Stimulated activated naive CD8-positive, alpha-beta T cell treated with anti-CD3 and anti-CD28 coated beads, Interleukin-15, Interleukin-2, amounts not matched to agents 100 ng/mL and 50 ng/mL, for 24 hours (primary cell): ENCODE data around the gene BOC.

Experiments
- H3K27ac Mint-ChIP-seq: one replicate; pipeline ENCODE4 v1.8.0; 2021; ENCODE audit warnings: mild to moderate bottlenecking, mixed read lengths
- H3K27me3 Mint-ChIP-seq: one replicate; pipeline ENCODE4 v1.8.0; 2021; ENCODE audit warnings: mixed read lengths
- H3K36me3 Mint-ChIP-seq: one replicate; pipeline ENCODE4 v1.8.0; 2021; ENCODE audit warnings: low read depth, mixed read lengths
- H3K4me1 Mint-ChIP-seq: one replicate; pipeline ENCODE4 v1.8.0; 2021; ENCODE audit warnings: low read depth, mixed read lengths
- H3K4me3 Mint-ChIP-seq: one replicate; pipeline ENCODE4 v1.8.0; 2021; ENCODE audit warnings: mild to moderate bottlenecking, mixed read lengths
- H3K9me3 Mint-ChIP-seq: one replicate; pipeline ENCODE4 v1.8.0; 2021; ENCODE audit warnings: mixed read lengths

The BOC gene

GRCh38 chr3:113212150-113212843 is 940 bp downstream of the BOC start:
- H3K4me1 Mint-ChIP-seq, result peaks cover 19% of the 10 kb centered on the region
- H3K27me3 Mint-ChIP-seq, result peaks cover 83% of the 10 kb centered on the region
- no peak overlapping the region for H3K27ac Mint-ChIP-seq

GRCh38 chr3:113212844-113213375 is 1.6 kb downstream of the BOC start:
- H3K27me3 Mint-ChIP-seq, result peaks cover 77% of the 10 kb centered on the region
- H3K9me3 Mint-ChIP-seq, result no peaks in the 10 kb centered on the region

More at GRCh38 chr3:113212150-113212843, 940 bp downstream of the BOC start:
- Mint-ChIP-seq H3K4me3 (peak overlapping the region; percentile 65), H3K9me3 (no peaks in the 10 kb centered on the region), H3K36me3 (no peaks in the 10 kb centered on the region)

GRCh38 chr3:113213896-113214587 is 2.7 kb downstream of the BOC start:
- no peaks in the 10 kb centered on the region for H3K36me3 Mint-ChIP-seq
- peaks cover 73% of the 10 kb centered on the region for H3K27me3 Mint-ChIP-seq
- H3K9me3 Mint-ChIP-seq, result no peaks in the 10 kb centered on the region
- peaks cover 19% of the 10 kb centered on the region for H3K4me1 Mint-ChIP-seq
- no peak overlapping the region for H3K4me3 Mint-ChIP-seq
- H3K27ac Mint-ChIP-seq, result no peak overlapping the region

More at GRCh38 chr3:113212844-113213375, 1.6 kb downstream of the BOC start:
- peak overlapping the region; percentile 65 for H3K4me3 Mint-ChIP-seq
- no peak overlapping the region for H3K27ac Mint-ChIP-seq
- peaks cover 19% of the 10 kb centered on the region for H3K4me1 Mint-ChIP-seq
- H3K36me3 Mint-ChIP-seq, result no peaks in the 10 kb centered on the region

GRCh38 chr3:113214917-113215595 is 3.7 kb downstream of the BOC start:
- peaks cover 63% of the 10 kb centered on the region for H3K27me3 Mint-ChIP-seq

GRCh38 chr3:113216393-113216792 is 5.0 kb downstream of the BOC start:
- H3K27ac Mint-ChIP-seq, result no peak overlapping the region
- no peaks in the 10 kb centered on the region for H3K36me3 Mint-ChIP-seq
- H3K4me1 Mint-ChIP-seq, result peaks cover 13% of the 10 kb centered on the region
- H3K4me3 Mint-ChIP-seq, result no peak overlapping the region
- no peaks in the 10 kb centered on the region for H3K9me3 Mint-ChIP-seq
- H3K27me3 Mint-ChIP-seq, result peaks cover 57% of the 10 kb centered on the region

More at GRCh38 chr3:113214917-113215595, 3.7 kb downstream of the BOC start:
- H3K36me3 Mint-ChIP-seq, result no peaks in the 10 kb centered on the region
- H3K4me3 Mint-ChIP-seq, result no peak overlapping the region
- peaks cover 19% of the 10 kb centered on the region for H3K4me1 Mint-ChIP-seq
- no peak overlapping the region for H3K27ac Mint-ChIP-seq
- H3K9me3 Mint-ChIP-seq, result no peaks in the 10 kb centered on the region

- peaks cover 47% of the 10 kb centered on the region for H3K27me3 Mint-ChIP-seq
- no peak overlapping the region for H3K4me3 Mint-ChIP-seq
- no peak overlapping the region for H3K27ac Mint-ChIP-seq
- no peaks in the 10 kb centered on the region for H3K36me3 Mint-ChIP-seq
- no peaks in the 10 kb centered on the region for H3K9me3 Mint-ChIP-seq
- peaks cover 3% of the 10 kb centered on the region for H3K4me1 Mint-ChIP-seq
Observed at GRCh38 chr3:113218011-113218680, 6.8 kb downstream of the BOC start.

- Mint-ChIP-seq H3K27ac (no peak overlapping the region), H3K4me1 (peaks cover 5% of the 10 kb centered on the region), H3K36me3 (no peaks in the 10 kb centered on the region), H3K9me3 (no peaks in the 10 kb centered on the region), H3K4me3 (no peak overlapping the region), H3K27me3 (peaks cover 41% of the 10 kb centered on the region)
Observed at GRCh38 chr3:113218681-113219045, 7.3 kb downstream of the BOC start.

DNA sequence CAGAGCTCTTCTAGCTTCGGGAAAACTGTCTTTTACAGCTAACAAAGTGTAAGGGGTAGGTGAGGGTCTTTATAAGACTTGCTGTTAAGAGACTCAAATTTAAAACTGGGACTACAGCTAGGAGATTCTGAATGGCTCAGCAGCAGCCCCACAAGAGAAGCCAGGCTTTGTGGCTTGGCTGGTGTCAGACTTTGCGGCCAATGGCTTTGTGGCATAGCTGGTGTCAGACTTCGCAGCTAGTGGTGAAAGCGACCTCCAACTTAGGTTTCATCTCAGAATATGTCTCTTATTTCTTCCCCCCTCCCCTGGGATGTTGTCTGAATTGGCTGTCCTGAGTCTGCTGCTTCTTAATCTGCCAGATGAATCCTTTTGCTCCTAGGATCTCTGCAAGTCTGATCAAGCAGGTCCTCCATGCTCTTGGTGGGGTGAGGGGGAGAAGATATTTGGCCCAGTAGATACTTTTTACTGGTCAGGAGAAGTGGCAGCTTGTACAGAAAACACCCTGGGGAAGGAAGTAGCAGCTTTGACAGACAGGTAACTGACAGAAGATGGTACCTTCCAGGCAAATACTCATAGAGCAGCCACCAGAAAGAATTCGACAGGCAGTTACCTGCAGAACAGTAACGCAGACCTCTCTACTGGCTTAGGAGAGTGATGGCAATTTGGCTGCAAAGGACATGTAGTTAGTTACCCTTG is 8.4 kb downstream of the BOC start:
- Mint-ChIP-seq H3K4me3 (no peak overlapping the region), H3K36me3 (no peaks in the 10 kb centered on the region), H3K27me3 (peaks cover 31% of the 10 kb centered on the region), H3K9me3 (no peaks in the 10 kb centered on the region), H3K27ac (no peak overlapping the region), H3K4me1 (peaks cover 12% of the 10 kb centered on the region)

DNA sequence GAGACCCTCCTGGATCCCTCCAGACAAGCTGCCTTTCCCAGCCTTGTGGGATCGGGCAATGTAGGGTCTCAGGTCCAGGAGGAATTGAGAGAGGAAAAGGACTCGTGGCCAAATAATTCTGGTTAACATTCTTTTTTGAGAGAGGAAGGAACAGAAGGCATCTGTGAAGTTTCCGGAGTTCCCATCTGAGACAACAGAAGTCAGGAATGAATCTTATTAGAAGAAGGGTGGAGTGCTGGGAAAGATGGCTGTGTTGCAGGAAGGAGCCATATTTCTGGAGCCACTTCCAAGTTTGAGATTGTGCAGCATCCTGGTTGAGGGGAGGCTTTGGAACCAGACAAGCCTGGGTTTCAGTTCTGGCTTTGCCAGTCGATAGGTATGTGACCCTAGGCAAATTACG is 9.4 kb downstream of the BOC start:
- H3K9me3 Mint-ChIP-seq, result no peaks in the 10 kb centered on the region
- H3K27ac Mint-ChIP-seq, result no peak overlapping the region
- peaks cover 12% of the 10 kb centered on the region for H3K4me1 Mint-ChIP-seq
- H3K4me3 Mint-ChIP-seq, result no peak overlapping the region
- H3K36me3 Mint-ChIP-seq, result no peaks in the 10 kb centered on the region
- peaks cover 26% of the 10 kb centered on the region for H3K27me3 Mint-ChIP-seq

DNA sequence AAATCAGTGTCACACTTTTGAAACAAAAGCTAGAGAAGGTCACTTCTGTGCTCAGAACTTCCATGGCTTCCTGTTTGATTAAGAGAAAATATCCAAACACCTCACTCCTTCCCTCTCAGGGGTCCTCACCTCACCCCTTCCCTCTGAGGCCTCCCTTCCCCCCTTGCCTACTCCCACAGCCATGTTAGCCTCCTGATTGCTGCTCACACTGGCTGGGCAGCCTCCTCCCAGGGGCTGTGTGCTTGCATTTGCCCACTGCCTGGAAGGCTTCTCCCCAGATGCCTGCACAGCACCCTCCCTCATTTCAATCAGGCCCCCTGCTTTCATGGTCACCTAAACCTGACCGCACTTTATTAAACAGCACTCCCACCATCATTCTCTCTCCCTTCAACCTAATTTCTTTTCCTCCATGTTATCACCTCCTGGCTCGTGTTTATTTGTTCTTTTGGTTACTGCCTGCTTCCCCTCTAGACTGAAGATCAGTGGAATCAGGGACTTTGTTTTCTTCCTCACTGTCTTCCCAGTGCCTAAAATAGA is 10.4 kb downstream of the BOC start:
- Mint-ChIP-seq H3K27ac (no peak overlapping the region), H3K36me3 (no peaks in the 10 kb centered on the region), H3K9me3 (no peaks in the 10 kb centered on the region), H3K27me3 (peaks cover 20% of the 10 kb centered on the region), H3K4me1 (peaks cover 12% of the 10 kb centered on the region), H3K4me3 (no peak overlapping the region)

- Mint-ChIP-seq H3K9me3 (no peaks in the 10 kb centered on the region), H3K36me3 (no peaks in the 10 kb centered on the region), H3K4me1 (peaks cover 12% of the 10 kb centered on the region), H3K4me3 (no peak overlapping the region), H3K27ac (no peak overlapping the region), H3K27me3 (peaks cover 20% of the 10 kb centered on the region)
Observed at GRCh38 chr3:113222451-113223086, 11.2 kb downstream of the BOC start.

GRCh38 chr3:113223475-113224281 is 12.3 kb downstream of the BOC start:
- peak overlapping the region; percentile 37 for H3K4me3 Mint-ChIP-seq
- H3K36me3 Mint-ChIP-seq, result no peaks in the 10 kb centered on the region
- H3K4me1 Mint-ChIP-seq, result peaks cover 12% of the 10 kb centered on the region
- H3K27me3 Mint-ChIP-seq, result peaks cover 15% of the 10 kb centered on the region
- peak overlapping the region; percentile 37 for H3K27ac Mint-ChIP-seq
- no peaks in the 10 kb centered on the region for H3K9me3 Mint-ChIP-seq

DNA sequence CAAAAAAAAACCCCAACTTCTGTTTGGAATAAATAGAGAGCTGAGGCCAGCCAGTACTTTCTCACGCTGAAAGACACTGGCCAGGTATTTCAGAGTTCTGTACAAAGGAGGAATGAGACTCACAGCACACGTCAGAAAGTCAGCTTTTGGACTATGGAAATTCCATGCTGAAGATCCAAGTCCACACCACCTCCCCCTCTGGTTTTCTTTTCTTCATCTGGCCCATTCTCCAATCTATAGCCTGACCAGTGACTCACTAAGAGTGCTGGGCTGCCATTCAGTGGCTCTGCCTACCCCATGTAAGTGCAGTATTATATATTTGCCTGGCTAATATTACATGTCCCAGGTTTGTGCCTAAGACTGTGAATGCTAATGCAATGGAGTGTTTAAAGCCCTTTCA is 13.9 kb downstream of the BOC start:
- H3K4me1 Mint-ChIP-seq, result peaks cover 12% of the 10 kb centered on the region
- no peaks in the 10 kb centered on the region for H3K36me3 Mint-ChIP-seq
- H3K27me3 Mint-ChIP-seq, result peaks cover 15% of the 10 kb centered on the region
- no peak overlapping the region for H3K4me3 Mint-ChIP-seq
- H3K27ac Mint-ChIP-seq, result no peak overlapping the region
- no peaks in the 10 kb centered on the region for H3K9me3 Mint-ChIP-seq
